Vagina (tissue), 2 donors: ENCODE data around the gene CHCHD6.

Experiments used
- CTCF ChIP-seq, 3 experiments: fragments of 450-650 bp in 2 of 3; fragments of 200-600 bp in 1 of 3; sonication (generic) in 1 of 3; IDR thresholded peaks; one replicate each; pipeline ENCODE4 v1.5.1; 2017 to 2019; ENCODE audit warnings: antibody characterized with exemption in 3 of 3, mild to moderate bottlenecking in 2 of 3, moderate library complexity in 2 of 3
- POLR2A ChIP-seq, 2 donors: fragments of 450-650 bp; IDR thresholded peaks; one replicate each; pipeline ENCODE4 v1.6.1; 2017; ENCODE audit warnings: antibody characterized with exemption in 2 of 2, mild to moderate bottlenecking in 2 of 2, moderate library complexity in 2 of 2
- POLR2AphosphoS5 ChIP-seq, 2 donors: sonication (generic); formaldehyde crosslinking; IDR thresholded peaks; one replicate each; pipeline ENCODE4 v1.9.0; 2017; ENCODE audit warnings: antibody characterized with exemption in 2 of 2, mild to moderate bottlenecking in 2 of 2, low read depth in 1 of 2; ENCODE audit not compliant: insufficient read depth in 1 of 2

DNA sequence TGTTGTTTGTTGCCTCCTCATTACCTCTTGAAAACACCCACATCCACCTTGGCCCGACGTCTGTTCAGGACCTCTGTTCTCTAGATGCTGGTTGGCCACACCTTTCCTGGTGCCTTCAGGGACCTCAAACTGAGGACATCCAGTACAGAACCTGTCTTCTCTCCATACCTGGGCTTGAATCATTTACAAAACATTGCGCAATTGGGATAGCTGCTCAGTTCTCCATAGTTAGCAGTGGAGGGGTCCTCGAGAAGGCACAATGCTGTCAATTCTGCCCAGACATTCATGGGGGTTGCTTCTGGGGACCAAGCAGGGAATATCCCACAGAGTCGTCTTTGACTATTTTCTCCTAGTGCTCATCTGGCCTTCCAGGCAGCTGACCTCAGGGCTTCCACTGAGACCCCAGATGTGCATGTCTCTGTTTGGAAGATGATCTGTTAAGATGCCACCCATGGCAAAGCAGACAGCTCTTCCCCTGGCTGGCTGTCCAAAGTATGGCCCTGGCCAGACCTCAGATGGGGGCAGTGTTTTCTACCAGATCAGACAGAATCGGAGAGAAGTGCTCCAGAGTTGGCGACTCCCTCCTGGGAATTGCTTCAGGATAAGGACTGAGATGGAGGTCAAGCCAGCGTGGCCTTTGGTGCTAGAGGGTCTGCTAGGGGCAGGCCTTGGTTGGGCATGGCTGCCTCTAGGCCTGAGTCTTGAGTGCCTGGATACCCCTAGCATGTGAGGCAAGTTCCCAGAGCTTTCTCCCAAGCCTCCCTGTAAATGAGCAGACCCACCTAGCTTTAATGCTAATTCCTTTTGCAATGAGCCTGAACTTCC is 46.1 kb downstream of the CHCHD6 start:
- TF ChIP-seq CTCF (IDR thresholded peaks at IDR 0.05): no peak
- TF ChIP-seq POLR2A (IDR thresholded peaks at IDR 0.05): no peak
- TF ChIP-seq POLR2AphosphoS5 (IDR thresholded peaks at IDR 0.05; ENCODE audit: insufficient read depth in 1 of 2, low read depth in 1 of 2): no peak
